Measurements from ENCODE around the gene LMF1. TPM values are rescaled to one million over a fixed set of nuclear protein-coding genes. Genes with fewer than 3 reads are reported as not detected.

LMF1 gene
- total RNA-seq, 1 donor from 2014 or later: 2.1 TPM

DNA sequence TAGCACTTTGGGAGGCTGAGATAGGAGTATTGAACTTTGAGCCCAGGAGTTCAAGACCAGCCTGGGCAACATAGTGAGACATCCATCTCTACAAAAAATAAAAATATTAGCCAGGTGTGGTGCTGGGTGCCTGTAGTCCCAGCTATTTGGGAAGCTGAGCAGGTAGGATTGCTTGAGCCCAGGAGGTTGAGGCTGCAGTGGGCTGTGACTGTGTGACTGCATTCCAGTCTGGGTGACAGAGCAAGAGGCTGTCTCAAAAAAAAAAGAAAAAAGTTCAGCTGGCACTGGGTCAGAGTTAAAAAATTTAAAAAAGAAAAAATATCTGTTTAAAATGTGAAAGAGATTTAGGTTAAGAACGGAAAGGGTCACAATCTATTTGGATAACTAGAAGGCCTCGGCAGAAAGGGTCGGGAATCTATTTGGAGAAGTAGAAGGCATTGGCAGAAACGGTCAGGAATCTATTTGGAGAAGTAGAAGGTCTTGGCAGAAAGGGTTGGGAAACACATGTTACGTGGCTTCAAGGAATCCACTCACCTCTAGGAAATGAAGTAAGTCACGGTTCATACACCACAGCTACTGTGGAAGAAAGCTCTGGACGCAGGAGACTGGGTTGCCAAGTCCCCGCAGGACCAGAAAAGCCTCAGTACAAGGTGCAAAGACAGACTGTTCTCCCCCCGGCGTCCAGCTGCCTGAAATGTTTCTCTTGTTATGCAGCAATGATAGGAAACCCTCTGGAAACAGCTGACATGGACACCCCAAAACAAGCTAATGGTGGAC is 25.3 kb downstream of the LMF1 start:
- no peak for FAIRE-seq
- no peak for DNase-seq (ENCODE audit: low read depth)
- H3K27me3 ChIP-seq (ENCODE audit: control insufficient read depth, insufficient read depth, low read length): no peaks in the 10 kb centered on the region
- no peaks in the 10 kb centered on the region for H3K36me3 ChIP-seq (ENCODE audit: control insufficient read depth, insufficient read depth, low read length)
- no peak overlapping the region for H3K4me3 ChIP-seq (ENCODE audit: low read depth, low read length)
- TF ChIP-seq CTCF (IDR thresholded peaks at IDR 0.05; ENCODE audit: insufficient read depth, low read length, severe bottlenecking): no peak

- no peak overlapping the region for H3K4me3 ChIP-seq (ENCODE audit: low read depth, low read length)
- H3K27me3 ChIP-seq (ENCODE audit: control insufficient read depth, insufficient read depth, low read length): no peaks in the 10 kb centered on the region
- no peak for TF ChIP-seq CTCF (IDR thresholded peaks at IDR 0.05; ENCODE audit: insufficient read depth, low read length, severe bottlenecking)
- FAIRE-seq (no peak), DNase-seq (ENCODE audit: low read depth) (no peak)
- H3K36me3 ChIP-seq (ENCODE audit: control insufficient read depth, insufficient read depth, low read length): no peaks in the 10 kb centered on the region
Measured at GRCh38 chr16:943971-944370, 26.8 kb downstream of the LMF1 start.

DNA sequence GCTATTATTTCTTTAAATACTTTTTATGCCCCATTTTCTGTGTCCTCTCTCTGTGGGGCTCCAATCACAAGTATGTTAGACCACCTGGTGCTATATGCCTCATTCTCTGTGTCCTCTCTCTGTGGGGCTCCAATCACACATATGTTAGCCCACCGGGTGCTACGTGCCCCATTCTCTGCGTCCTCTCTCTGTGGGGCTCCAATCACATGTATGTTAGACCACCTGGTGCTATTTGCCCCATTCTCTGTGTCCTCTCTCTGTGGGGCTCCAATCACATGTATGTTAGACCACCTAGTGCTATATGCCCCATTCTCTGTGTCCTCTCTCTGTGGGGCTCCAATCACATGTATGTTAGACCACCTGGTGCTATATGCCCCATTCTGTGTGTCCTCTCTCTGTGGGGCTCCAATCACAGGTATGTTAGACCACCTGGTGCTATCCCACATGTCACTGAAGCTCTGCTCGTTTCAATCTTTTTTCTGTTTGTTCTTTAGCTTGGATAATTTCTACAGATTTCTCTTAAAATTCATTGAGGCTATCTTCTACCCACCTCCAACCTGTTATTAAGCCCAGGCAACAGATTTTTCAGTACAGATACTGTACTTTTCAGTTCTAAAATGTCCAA is 28.2 kb downstream of the LMF1 start:
- no peaks in the 10 kb centered on the region for H3K27me3 ChIP-seq (ENCODE audit: control insufficient read depth, insufficient read depth, low read length)
- no peak overlapping the region for H3K4me3 ChIP-seq (ENCODE audit: low read depth, low read length)
- FAIRE-seq (no peak), DNase-seq (ENCODE audit: low read depth) (no peak)
- no peaks in the 10 kb centered on the region for H3K36me3 ChIP-seq (ENCODE audit: control insufficient read depth, insufficient read depth, low read length)
- no peak for TF ChIP-seq CTCF (IDR thresholded peaks at IDR 0.05; ENCODE audit: insufficient read depth, low read length, severe bottlenecking)

DNA sequence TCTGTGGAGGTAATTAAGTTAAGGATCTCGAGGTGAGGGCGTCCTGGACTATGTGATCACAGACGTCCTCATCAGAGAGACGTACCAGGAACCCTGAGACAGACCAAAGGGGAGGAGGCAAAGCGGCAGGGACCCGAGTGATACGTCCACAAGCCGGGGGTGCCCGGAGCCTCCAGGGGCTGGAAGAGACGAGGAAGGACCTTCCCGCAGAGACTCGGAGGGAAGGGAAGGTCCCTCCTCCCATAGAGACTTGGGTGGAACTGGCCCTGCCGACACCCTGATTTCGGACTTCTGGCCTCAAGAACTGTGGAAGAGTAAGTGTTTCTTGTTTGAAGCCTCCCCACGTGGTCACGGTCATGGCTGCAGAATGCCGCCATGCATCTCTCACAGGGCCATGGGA is 30.8 kb downstream of the LMF1 start:
- H3K36me3 ChIP-seq (ENCODE audit: control insufficient read depth, insufficient read depth, low read length): no peaks in the 10 kb centered on the region
- no peak for FAIRE-seq
- no peak overlapping the region for H3K4me3 ChIP-seq (ENCODE audit: low read depth, low read length)
- no peak for DNase-seq (ENCODE audit: low read depth)
- no peaks in the 10 kb centered on the region for H3K27me3 ChIP-seq (ENCODE audit: control insufficient read depth, insufficient read depth, low read length)
- TF ChIP-seq CTCF (IDR thresholded peaks at IDR 0.05; ENCODE audit: insufficient read depth, low read length, severe bottlenecking): no peak

DNA sequence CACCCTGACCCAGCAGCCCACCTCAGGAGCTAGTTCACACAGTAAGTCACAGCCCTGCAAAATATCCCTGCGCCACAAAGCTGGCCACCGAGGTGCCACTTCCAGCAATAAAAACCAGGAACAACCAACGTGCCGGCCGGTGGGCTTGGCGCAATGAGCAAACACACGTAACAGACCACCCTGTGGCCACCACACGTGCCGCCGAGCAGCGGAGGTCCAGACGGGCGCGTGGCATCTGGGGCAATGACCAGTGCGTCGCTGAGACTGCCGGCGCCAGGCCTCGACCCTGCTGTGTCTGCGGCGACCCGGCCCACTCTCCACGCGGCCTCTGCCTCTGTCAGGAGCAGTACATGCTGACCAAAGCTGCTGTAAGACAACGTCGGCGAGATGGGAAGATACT is 31.5 kb downstream of the LMF1 start:
- TF ChIP-seq CTCF (IDR thresholded peaks at IDR 0.05; ENCODE audit: insufficient read depth, low read length, severe bottlenecking): no peak
- FAIRE-seq (no peak), DNase-seq (ENCODE audit: low read depth) (no peak)
- H3K36me3 ChIP-seq (ENCODE audit: control insufficient read depth, insufficient read depth, low read length): no peaks in the 10 kb centered on the region
- H3K27me3 ChIP-seq (ENCODE audit: control insufficient read depth, insufficient read depth, low read length): no peaks in the 10 kb centered on the region
- no peak overlapping the region for H3K4me3 ChIP-seq (ENCODE audit: low read depth, low read length)
